ENCODE measurements around the gene C3orf80.
"Not testable (repeated sequence)": the region's sequence is repeated elsewhere in the genome, so short reads cannot be mapped to it uniquely, and the experiment has no call there.

Gene C3orf80

DNA sequence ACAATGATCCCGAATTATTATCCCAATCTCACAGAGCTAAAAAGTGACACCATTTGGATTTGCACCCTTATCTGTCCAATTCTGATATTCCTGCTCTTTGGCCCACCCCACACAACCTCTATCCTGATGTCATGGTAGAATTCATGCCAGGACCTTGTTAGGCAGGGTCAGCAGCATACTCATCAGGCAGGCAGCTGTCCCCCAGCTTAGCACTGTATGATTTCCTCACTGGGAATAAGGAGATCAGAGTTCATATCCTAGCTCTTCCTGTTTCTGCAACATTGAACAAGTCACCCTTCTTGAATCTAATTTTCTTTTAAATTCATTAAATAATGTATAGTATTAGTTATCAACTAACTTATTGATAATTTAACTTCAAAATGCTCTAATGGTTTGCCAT lies 12.0 kb upstream of the C3orf80 start:
- DNase-seq (ENCODE audit: low spot score), result no peak

DNA sequence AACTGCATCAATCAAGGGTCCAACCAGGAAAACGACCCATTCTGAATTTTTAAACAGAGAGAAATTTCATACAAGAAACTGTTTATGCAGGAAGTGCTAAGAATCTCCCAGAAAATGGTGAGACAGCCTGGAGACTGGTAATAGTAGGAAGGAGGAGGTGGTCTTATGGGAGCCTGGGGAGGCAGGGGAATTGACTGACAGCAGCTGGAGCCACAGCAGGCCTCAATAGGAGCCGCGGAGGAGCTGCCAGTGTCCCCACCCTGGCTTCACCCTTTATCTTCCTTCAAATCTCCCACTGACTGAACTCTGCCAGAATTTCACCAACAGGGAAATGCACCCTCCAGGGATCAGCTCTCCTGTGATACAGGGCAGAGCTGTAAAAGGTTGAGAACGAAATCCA lies 7.5 kb upstream of the C3orf80 start:
- no peak for DNase-seq (ENCODE audit: low spot score)

DNA sequence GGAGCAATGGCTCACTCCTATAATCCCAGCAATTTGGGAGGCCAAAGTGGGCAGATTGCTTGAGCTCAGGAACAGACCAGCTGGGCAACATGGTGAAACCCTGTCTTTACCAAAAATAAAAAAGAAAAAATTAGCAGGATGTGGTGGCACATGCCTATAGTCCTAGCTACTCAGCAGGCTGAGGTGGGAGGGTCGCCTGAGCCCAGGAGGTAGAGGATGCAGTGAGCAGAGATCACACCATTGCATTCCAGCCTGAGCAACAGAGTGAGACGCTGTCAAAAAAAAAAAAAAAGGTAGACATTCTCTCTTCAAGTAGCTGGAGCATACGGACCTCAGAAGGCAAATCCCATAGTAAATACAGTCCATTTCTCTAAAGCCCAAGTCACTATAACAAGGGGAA lies 7.1 kb upstream of the C3orf80 start:
- no peak for DNase-seq (ENCODE audit: low spot score)

DNA sequence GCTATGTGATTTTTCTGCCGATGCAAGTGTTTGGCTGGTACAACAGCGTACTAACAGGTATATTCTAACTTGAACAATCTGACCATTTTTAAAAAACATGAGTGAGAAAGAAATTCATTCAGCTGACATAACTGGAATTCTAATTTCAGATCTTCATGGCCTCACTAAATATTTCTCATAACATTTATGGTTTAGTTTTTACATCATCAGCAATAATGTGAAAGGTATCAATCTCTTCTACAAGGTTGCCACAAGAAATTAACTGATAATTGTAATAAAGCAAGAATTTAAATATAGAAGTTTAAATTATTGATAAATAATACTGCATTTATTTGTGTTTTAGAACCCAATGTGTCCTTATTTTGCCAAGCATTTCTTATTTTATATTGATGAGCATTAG lies 5.2 kb upstream of the C3orf80 start:
- no peak for DNase-seq (ENCODE audit: low spot score)

DNA sequence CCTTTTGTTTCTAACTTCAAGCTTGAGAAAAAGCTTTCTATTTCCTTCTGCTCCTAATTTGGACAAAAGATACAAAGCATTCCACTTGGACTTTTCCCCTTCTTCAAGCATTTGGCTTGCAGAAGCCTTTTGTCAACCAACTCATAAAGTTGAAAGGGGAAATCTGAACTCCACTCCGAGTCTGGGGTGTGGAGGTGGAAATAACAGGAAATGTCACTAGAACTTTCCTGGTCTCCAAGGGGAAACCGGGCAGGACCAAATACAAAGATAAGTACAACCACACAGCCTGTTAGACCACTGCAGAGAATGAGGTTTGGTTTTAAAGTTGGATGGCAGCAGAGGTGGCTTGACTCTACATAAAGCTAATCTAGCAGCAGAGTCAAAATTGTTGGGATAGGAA lies 4.2 kb upstream of the C3orf80 start:
- DNase-seq (ENCODE audit: low spot score), result no peak

DNA sequence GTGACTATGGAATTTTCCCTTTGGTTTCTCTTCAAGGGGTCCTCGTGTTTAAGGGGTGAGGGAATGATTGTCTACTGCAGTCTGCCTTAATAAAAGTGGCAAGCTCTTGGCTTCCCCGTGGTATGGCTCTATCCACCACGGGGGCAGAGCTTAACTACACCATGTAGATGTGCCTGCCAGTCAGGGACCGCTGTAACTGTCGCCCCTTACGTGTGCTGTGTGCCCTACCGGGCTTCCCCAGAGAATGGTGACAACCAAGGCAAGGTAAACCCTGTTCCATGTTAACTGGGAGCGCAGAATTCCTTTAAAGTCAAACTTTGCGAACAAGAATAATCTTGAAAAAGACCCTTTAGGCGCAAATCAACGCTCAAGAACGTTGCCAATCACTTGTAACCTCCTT lies 966 bp upstream of the C3orf80 start:
- no peak for DNase-seq (ENCODE audit: low spot score)

DNA sequence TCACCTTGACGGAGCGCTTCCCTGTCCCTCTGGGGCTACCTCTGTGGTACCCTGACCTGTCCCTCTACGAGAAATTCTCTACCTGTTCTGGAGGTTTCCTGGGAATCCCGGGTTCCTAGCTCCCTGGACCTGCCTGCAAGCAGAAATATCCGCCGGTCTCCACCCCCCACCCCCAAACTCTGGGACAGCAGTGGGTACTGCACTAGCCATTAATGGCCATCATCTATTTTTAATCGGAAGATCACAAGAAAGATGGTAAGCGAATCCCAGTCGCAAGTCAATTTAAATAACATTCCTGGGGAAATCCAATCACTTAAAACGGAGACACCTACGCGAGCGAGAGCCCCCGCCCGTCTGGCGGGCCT lies 429 bp upstream of the C3orf80 start:
- DNase-seq (ENCODE audit: low spot score), result no peak

DNA sequence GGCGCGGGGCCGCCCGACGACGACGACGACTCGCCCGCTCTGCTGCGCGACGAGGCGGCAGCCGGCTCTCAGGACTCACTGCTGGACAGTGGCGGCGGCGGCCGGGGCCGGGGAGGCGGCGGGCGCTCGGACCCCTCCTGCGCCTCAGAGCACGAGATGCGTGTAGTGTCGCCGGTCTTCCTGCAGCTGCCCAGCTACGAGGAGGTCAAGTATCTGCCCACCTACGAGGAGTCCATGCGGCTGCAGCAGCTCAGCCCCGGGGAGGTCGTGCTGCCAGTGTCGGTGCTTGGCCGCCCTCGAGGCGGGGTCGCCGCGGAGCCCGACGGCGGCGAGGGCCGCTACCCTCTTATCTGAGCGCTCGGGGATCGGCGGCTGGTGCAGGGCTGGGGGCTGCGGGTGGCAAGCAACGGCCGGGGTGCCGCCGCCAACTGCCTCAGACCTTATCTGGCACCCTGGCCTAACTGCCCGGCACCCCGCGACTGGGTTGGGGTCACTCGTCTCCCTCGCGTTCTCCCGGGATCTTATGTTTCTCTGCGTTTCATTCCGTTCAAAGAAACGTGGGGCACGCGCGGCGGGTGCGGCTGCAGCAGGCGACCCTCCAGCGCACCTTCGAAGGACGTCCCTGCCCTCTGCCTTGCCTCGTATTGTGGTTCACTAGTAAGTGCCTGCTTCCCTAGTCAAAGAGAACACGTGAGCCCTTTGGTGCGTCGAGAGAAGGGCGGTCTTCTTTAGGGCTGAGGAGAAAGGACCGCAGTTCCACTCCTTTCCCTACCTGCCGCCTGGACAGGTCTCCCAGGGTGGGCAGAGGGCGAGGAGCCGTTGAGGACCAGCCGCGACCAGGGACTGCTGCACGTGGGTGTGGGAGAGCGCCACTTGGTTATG lies 1.0 kb downstream of the C3orf80 start:
- no peak for DNase-seq (ENCODE audit: low spot score)

DNA sequence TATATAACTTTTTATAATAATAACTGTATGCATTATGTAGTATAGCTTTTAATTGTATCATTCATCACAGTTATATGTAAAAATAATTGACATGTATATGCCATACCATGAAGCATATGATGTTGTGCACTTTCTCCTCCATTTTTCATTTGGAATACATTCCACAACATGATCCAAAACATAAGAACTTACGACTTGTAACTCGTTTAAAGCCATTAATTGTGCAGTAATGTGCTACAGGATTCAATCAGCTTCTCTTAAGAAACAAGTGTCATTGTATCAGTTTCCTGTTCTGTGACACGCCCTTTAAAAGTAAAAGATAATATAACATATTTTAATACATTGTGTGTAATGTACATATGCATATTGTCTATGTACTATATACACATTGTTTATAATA lies 2.2 kb downstream of the C3orf80 start:
- DNase-seq (ENCODE audit: low spot score), result no peak

DNA sequence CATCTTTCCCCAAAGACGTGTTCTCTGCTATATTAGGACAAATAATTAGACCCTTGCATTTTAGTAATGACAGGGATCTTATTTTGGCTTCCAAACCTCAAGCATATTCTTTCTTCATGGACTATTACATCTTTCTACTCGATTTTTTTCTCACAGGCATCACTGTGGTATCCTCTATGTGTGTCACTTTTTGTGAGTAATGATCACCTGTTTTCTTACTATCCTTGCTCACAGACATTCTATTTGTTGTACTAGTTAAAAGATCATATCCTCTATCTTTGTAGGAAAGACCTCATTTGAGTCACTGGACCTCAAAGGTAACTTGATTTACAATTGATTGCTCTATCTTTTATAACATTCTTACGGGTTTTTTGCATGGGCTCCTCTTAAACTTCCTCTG lies 6.8 kb downstream of the C3orf80 start:
- DNase-seq (ENCODE audit: low spot score), result no peak

DNA sequence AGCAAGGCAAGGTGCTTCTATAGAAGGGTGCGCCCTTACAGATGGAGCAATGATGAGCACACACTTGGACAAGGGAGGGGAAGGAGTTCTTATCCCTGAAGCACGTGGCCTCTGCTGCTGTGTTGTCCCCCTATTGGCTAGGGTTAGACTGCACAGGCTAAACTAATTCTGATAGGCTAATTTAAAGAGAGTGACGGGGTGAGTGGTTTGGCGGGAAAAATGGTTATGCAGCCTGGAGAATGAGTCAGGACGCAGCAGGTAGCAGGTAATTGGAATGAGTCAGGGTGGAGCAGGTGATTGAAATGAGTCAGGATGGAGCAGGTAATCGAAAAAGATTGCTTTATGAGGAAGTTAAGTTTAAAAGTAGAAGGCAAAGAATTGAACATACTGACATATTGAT lies 15.5 kb downstream of the C3orf80 start:
- DNase-seq (ENCODE audit: low spot score), result not testable (repeated sequence)

DNA sequence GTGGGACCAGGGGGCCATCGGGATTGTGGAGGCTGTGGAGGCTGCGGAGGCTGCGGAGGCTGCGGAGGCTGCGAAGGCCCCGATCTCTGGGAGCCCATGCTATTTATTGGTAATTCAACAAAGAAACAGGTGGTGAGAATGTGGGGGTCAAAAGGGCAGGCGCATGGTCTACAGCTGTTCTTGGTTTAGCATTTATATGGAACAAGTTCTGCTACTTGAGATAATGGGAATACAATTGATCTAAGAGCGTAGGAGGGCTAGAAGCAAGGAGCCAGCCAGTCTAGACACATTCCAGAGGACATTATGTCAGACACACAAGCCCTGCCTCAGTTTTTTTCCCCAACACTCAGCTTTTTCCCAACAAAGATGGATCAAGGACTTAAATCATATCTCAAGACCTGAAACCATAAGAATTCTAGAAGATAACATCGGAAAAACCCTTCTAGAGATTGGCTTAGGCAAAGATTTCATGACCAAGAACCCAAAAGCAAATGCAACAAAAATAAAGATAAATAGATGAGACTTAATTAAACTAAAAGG lies 20.1 kb downstream of the C3orf80 start:
- no peak for DNase-seq (ENCODE audit: low spot score)

DNA sequence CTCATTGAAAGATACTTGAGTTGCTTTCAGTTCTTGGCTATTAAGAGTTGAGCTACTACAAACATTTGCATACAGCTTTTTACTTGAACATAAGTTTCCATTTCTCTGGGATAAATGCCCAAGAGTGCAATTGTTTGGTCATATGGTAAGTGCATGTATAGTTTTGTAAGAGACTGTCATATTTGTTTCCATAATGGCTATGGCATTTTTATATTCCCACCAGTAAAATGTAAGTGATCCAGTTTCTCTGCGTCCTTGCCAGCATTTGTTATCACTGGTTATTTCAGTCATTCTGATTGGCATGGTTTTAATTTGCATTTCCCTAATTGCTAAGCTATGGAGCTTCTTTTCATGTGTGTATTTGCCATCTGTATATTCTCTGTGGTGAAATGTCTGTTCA lies 22.5 kb downstream of the C3orf80 start:
- no peak for DNase-seq (ENCODE audit: low spot score)

DNA sequence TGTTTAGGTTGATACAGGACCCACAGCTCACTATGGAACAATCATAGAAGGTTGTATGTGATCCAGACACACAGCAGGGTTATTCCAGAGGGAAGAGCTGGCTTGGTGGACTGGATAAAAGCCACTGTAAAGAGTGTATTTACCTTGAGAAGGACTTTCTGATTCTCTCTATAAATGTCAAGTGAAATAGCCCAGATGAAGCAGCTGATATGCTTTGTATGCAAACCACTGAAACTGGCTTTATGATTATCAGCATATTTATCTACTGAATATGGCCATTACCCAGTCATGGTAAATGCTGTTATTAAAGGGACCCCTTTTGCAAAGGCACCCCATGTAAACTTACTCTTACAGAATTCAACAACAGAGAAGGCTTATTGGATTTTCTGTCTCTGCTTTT lies 28.1 kb downstream of the C3orf80 start:
- DNase-seq (ENCODE audit: low spot score), result no peak

DNA sequence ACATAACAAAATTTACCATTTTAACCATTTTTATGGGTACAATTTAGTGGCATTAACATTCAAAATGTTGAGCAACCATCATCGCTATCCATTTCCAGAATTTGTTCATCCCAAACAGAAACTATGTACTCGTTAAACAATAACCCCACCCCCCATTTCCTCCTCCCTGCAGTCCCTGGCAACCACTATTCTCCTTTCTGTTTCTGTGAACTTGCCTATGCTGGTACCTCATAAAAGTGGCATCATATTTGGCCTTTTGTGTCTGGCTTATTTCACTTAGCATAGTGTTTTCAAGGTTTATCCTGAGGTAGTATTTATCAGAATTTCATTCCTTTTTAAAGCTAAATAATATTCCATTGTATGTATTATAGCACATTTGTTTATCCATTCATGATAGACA lies 32.4 kb downstream of the C3orf80 start:
- DNase-seq (ENCODE audit: low spot score), result no peak

DNA sequence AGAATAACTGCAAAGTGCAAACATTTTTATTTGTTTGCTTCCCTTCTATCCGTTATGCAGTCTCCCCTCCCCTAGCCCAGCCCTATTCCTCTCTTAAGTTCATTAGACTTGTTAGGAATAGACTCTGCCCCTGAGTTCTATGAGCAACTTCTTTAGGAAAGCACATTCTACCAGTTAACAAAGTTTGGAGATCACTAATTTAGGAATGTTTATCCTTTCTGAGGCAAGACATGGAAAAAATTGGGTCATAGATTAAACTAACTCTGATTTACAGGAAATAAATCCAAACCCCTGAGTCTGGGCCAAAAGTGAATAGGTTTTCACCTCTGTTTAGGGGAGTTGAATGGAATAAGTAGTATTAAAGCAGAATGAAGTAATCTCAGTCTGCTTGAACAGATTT lies 34.4 kb downstream of the C3orf80 start:
- DNase-seq (ENCODE audit: low spot score), result no peak

DNA sequence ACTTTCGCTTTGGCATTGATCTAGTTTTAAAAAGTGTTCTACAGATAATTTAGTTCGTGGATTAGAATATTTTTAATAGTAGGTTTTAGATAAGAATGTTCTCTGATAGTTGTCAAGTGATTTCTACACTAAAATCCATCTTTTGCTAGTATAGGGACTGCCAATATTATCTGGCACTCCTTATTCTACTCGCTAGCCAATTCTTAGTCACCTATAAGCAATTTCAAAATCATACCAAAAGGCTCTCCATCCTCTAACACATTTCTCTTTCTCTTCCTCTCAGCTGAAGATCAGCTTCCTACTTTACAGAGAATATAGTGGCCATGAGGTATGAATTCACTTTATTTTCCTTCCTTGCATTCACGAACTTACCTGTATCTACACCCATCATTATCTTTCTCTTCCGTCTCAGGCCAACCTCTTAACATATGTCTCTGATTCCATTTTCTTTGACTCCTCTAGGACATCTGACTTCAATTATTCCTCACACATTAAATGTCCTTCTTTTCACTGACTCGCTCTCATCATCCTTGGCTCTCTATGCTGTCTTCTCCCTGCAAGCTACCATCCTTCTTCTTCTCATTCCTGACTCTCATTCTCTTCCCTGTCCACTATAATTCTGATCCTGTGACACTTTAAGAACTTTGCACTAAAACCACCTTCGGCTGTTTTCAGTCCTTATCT lies 35.5 kb downstream of the C3orf80 start:
- DNase-seq (ENCODE audit: low spot score), result no peak

DNA sequence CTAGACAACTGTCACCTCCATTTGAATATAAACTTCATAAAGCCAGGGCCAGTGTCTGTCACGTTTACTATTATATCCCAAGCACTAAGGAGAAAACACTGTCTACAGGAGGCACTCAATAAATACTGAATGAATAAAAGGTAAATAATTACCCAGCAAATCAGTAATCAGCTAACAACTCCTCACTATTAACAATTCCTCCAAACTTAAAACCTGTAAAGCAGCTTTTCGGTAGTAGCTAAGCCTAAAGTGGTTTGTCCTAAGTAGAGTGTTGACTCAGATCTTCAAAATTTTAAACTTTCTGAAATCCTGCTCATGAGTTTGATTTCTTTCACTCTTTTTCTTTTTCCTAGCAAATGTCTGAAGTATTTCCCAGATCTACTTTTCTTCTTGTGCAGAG lies 39.9 kb downstream of the C3orf80 start:
- no peak for DNase-seq (ENCODE audit: low spot score)
